HepG2 (cell line): ENCODE data around the gene AGAP1. TPM values are rescaled to one million over a fixed set of nuclear protein-coding genes. Genes with fewer than 3 reads are reported as not detected.

Experiments
- AKAP8 ChIP-seq: sonication (generic); formaldehyde crosslinking; IDR thresholded peaks from 2 replicates; pipeline ENCODE4 v1.5.1; 2020; ENCODE audit warnings: mild to moderate bottlenecking, missing genetic modification reagents
- EEA1 ChIP-seq: sonication (generic); formaldehyde crosslinking; IDR thresholded peaks from 2 replicates; pipeline ENCODE4 v1.5.1; 2020; ENCODE audit warnings: mild to moderate bottlenecking, missing genetic modification reagents, borderline replicate concordance
- JUNB ChIP-seq: sonication (generic); formaldehyde crosslinking; IDR thresholded peaks from 2 replicates; pipeline ENCODE4 v1.8.0; 2022; ENCODE audit warnings: missing genetic modification reagents, mild to moderate bottlenecking, borderline replicate concordance
- KLF15 ChIP-seq: sonication (generic); formaldehyde crosslinking; IDR thresholded peaks from 2 replicates; pipeline ENCODE4 v1.8.1; 2023; ENCODE audit warnings: borderline replicate concordance, mild to moderate bottlenecking, inconsistent platforms, missing genetic modification reagents, mixed read lengths
- MED8 ChIP-seq: sonication (generic); formaldehyde crosslinking; IDR thresholded peaks from 2 replicates; pipeline ENCODE4 v1.8.1; 2023; ENCODE audit warnings: mild to moderate bottlenecking, missing genetic modification reagents; ENCODE audit not compliant: insufficient replicate concordance
- PAWR ChIP-seq: sonication (generic); formaldehyde crosslinking; IDR thresholded peaks from 2 replicates; pipeline ENCODE4 v1.4.0; 2020; ENCODE audit warnings: missing genetic modification reagents, mild to moderate bottlenecking, borderline replicate concordance
- POLR2AphosphoS2 ChIP-seq: IDR thresholded peaks from 2 replicates; pipeline ENCODE4 v1.6.1; 2011; ENCODE audit warnings: low read depth, low read length, improper control_type of control experiment
- SRY ChIP-seq: sonication (generic); formaldehyde crosslinking; IDR thresholded peaks from 2 replicates; pipeline ENCODE4 v1.8.0; 2022; ENCODE audit warnings: mild to moderate bottlenecking, missing genetic modification reagents
- ZFP82 ChIP-seq: sonication (generic); formaldehyde crosslinking; IDR thresholded peaks from 2 replicates; pipeline ENCODE4 v1.5.1; 2020; ENCODE audit warnings: mild to moderate bottlenecking, missing genetic modification reagents, borderline replicate concordance
- ZNF136 ChIP-seq: sonication (generic); formaldehyde crosslinking; IDR thresholded peaks from 2 replicates; pipeline ENCODE4 v1.8.1; 2022; ENCODE audit warnings: low read depth, mild to moderate bottlenecking, moderate library complexity, missing genetic modification reagents
- ZNF17 ChIP-seq: sonication (generic); formaldehyde crosslinking; IDR thresholded peaks from 2 replicates; pipeline ENCODE4 v1.5.0; 2020; ENCODE audit warnings: mild to moderate bottlenecking, missing genetic modification reagents
- ZNF607 ChIP-seq: sonication (generic); formaldehyde crosslinking; IDR thresholded peaks from 2 replicates; pipeline ENCODE4 v1.5.1; 2020; ENCODE audit warnings: missing genetic modification reagents, mild to moderate bottlenecking, borderline replicate concordance
- ZNF629 ChIP-seq: sonication (generic); formaldehyde crosslinking; conservative IDR thresholded peaks from 2 replicates; pipeline ENCODE4 v1.5.0; 2020; ENCODE audit warnings: missing genetic modification reagents
- ZNF746 ChIP-seq: sonication (generic); formaldehyde crosslinking; IDR thresholded peaks from 2 replicates; pipeline ENCODE4 v1.8.0; 2022; ENCODE audit warnings: mild to moderate bottlenecking, missing genetic modification reagents
- ZNF768 ChIP-seq: sonication (generic); formaldehyde crosslinking; IDR thresholded peaks from 2 replicates; pipeline ENCODE4 v1.4.0; 2020; ENCODE audit warnings: missing genetic modification reagents
- ZSCAN22 ChIP-seq: sonication (generic); formaldehyde crosslinking; IDR thresholded peaks from 2 replicates; pipeline ENCODE4 v1.4.0; 2020; ENCODE audit warnings: mild to moderate bottlenecking, missing genetic modification reagents
- polyA plus RNA-seq, 8 experiments: library from polyadenylated mRNA; depleted of rRNA in 3 of 8; stranded (reverse) in 7 of 8; unstranded in 1 of 8; fragments of >200 nt; fragmentation: Illumina TruSeq in 4 of 8; extraction: Trizol in 4 of 8; gene quantifications; 2 replicates each; pipeline versions ENCODE4 v1.2.1 to v1.2.3, GENCODE V29; 2011 to 2016; ENCODE audit warnings: low read depth in 4 of 8, missing spikeins in 1 of 8, mixed read lengths in 1 of 8; ENCODE audit not compliant: insufficient read depth in 1 of 8
- total RNA-seq, 5 experiments: library from RNA; depleted of rRNA; stranded (reverse); fragments of >200 nt; fragmentation: Illumina TruSeq; extraction: Trizol; gene quantifications; 2 replicates each; pipeline ENCODE4 v1.2.3, GENCODE V29; 2016; ENCODE audit warnings: low read depth in 1 of 5
- TF ChIP-seq, protein P1 (sequence below), 2 experiments: fragments of 450-650 bp in 1 of 2; sonication (generic) in 1 of 2; formaldehyde crosslinking in 1 of 2; IDR thresholded peaks; 2 replicates each; pipeline versions ENCODE4 v1.6.1 to v1.8.0; 2016 to 2022; ENCODE audit warnings: antibody characterized with exemption in 1 of 2, mild to moderate bottlenecking in 1 of 2, missing genetic modification reagents in 1 of 2
- TF ChIP-seq, protein P2 (sequence below), 2 experiments: fragments of 450-650 bp in 1 of 2; sonication (generic) in 1 of 2; formaldehyde crosslinking; IDR thresholded peaks; 2 replicates each; pipeline versions ENCODE4 v1.5.0 to v1.8.0; 2020 to 2022; ENCODE audit warnings: mild to moderate bottlenecking in 1 of 2, missing genetic modification reagents in 1 of 2
- TF ChIP-seq, protein P3 (sequence below): sonication (generic); formaldehyde crosslinking; IDR thresholded peaks from 2 replicates; pipeline ENCODE4 v1.8.1; 2023; ENCODE audit warnings: mild to moderate bottlenecking, missing genetic modification reagents, borderline replicate concordance

Gene AGAP1
- total and polyA plus RNA-seq, 2 of the 13 experiments (the other 11 are each of a cell fraction or from before 2014, with no cell fraction given) = 21.2 to 32.7 TPM

DNA sequence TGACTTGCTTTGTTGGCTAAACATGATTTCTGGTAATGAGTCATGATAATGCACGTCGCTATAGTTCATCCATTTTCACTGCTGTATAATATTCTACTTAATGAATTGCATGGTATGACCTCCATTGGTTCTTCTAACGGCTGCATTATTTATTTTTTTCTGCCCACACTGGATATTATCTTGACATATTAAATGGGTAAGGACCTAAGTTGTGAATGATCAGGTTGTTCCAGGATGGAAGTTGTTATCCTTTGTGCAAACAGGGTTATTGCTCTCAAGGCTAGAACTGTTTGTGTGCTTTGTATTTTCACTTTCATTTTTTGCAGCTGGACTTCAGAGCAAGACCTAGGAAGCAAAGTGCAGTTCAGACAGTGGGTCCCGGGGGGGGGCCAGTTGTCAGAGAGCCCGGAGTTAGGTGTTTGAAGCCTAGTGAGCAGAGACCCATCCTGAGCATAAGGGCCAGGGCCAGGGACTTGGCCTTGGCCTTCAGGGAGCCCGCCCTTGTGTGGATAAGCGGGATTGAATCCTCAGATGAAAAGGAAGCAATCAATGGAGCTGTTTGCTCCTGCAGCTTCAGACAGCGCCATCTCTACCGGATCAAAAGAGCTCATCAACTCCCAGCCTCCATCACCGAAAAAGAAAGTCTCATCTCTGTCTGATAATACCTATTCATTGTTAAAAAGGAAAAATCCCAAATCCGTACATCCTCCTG, 48.2 kb downstream of the AGAP1 start (continued):
- TF ChIP-seq PAWR (CRISPR knock-in tag) (no peak), SRY (CRISPR knock-in tag) (peak; percentile 47; the same call in 1 of the 2 replicates), ZFP82 (CRISPR knock-in tag) (0 out of 2 replicates have a peak, but pooled peaks have one; percentile 5), EEA1 (CRISPR knock-in tag) (no peak), MED8 (CRISPR knock-in tag) (peak; percentile 71), ZNF136 (0 out of 2 replicates have a peak, but pooled peaks have one; percentile 85), ZNF607 (CRISPR knock-in tag) (peak; percentile 86; the same call in 1 of the 2 replicates), ZNF17 (CRISPR knock-in tag) (no peak), ZNF629 (CRISPR knock-in tag) (no peak), ZNF746 (peak; percentile 84; the same call in 1 of the 2 replicates), POLR2AphosphoS2 (no peak), KLF15 (CRISPR knock-in tag) (no peak), AKAP8 (CRISPR knock-in tag) (no peak), ZSCAN22 (CRISPR knock-in tag) (no peak), ZNF768 (CRISPR knock-in tag) (no peak), JUNB (CRISPR knock-in tag) (no peak)
- TF ChIP-seq, protein P1, sequence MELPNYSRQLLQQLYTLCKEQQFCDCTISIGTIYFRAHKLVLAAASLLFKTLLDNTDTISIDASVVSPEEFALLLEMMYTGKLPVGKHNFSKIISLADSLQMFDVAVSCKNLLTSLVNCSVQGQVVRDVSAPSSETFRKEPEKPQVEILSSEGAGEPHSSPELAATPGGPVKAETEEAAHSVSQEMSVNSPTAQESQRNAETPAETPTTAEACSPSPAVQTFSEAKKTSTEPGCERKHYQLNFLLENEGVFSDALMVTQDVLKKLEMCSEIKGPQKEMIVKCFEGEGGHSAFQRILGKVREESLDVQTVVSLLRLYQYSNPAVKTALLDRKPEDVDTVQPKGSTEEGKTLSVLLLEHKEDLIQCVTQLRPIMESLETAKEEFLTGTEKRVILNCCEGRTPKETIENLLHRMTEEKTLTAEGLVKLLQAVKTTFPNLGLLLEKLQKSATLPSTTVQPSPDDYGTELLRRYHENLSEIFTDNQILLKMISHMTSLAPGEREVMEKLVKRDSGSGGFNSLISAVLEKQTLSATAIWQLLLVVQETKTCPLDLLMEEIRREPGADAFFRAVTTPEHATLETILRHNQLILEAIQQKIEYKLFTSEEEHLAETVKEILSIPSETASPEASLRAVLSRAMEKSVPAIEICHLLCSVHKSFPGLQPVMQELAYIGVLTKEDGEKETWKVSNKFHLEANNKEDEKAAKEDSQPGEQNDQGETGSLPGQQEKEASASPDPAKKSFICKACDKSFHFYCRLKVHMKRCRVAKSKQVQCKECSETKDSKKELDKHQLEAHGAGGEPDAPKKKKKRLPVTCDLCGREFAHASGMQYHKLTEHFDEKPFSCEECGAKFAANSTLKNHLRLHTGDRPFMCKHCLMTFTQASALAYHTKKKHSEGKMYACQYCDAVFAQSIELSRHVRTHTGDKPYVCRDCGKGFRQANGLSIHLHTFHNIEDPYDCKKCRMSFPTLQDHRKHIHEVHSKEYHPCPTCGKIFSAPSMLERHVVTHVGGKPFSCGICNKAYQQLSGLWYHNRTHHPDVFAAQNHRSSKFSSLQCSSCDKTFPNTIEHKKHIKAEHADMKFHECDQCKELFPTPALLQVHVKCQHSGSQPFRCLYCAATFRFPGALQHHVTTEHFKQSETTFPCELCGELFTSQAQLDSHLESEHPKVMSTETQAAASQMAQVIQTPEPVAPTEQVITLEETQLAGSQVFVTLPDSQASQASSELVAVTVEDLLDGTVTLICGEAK (IDR thresholded peaks at IDR 0.05) = no peak
- TF ChIP-seq, protein P1 (CRISPR knock-in tag; IDR thresholded peaks at IDR 0.05) = peak; percentile 57; the same call in 1 of the 2 replicates
- TF ChIP-seq, protein P2, sequence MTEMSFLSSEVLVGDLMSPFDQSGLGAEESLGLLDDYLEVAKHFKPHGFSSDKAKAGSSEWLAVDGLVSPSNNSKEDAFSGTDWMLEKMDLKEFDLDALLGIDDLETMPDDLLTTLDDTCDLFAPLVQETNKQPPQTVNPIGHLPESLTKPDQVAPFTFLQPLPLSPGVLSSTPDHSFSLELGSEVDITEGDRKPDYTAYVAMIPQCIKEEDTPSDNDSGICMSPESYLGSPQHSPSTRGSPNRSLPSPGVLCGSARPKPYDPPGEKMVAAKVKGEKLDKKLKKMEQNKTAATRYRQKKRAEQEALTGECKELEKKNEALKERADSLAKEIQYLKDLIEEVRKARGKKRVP (CRISPR knock-in tag; IDR thresholded peaks at IDR 0.05) = peak in 1 of 2 experiments; percentile 78; a peak in 2 of 4 replicates
- TF ChIP-seq, protein P3, sequence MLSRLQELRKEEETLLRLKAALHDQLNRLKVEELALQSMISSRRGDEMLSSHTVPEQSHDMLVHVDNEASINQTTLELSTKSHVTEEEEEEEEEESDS (CRISPR knock-in tag) = no peak
